ENCODE measurements around the gene CFAP97. TPM values are rescaled to one million over a fixed set of nuclear protein-coding genes. Genes with fewer than 3 reads are reported as not detected.
A peak's percentile ranks its signal among the peaks of the same experiment; 100 is the strongest.

CFAP97 gene
- total and polyA plus RNA-seq, 7 donors = 3.0 to 20.3 (median 10.1) TPM

DNA sequence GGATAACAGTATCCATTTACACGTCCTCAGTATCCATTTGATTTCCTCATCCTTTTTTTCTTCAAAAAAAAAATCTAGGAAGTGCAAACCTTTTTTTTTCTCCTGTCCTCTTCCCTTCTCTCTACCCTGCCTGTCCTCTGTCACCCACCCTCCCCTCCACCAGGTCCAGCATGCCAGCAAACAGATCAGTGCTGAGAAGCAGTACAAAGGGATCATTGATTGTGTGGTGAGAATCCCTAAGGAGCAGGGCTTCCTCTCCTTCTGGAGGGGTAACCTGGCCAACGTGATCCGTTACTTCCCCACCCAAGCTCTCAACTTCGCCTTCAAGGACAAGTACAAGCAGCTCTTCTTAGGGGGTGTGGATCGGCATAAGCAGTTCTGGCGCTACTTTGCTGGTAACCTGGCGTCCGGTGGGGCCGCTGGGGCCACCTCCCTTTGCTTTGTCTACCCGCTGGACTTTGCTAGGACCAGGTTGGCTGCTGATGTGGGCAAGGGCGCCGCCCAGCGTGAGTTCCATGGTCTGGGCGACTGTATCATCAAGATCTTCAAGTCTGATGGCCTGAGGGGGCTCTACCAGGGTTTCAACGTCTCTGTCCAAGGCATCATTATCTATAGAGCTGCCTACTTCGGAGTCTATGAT is 59.1 kb downstream of the CFAP97 start:
- 35 to 47% (median 45%) methylated on average over 16 of the region's 16 CpGs for WGBS, 3 donors
- H3K4me3 ChIP-seq = peak overlapping the region; percentile 72
- intact Hi-C loops (cut with DNase I) = loop anchor here (5.0 to 10.0 kb wide), 3 partner anchors 38 to 340 kb away; partner anchors contain the start of genes ANKRD37 (in 1 of the 2) and LRP2BP (in 1 of the 2)
- TF ChIP-seq, protein P1, sequence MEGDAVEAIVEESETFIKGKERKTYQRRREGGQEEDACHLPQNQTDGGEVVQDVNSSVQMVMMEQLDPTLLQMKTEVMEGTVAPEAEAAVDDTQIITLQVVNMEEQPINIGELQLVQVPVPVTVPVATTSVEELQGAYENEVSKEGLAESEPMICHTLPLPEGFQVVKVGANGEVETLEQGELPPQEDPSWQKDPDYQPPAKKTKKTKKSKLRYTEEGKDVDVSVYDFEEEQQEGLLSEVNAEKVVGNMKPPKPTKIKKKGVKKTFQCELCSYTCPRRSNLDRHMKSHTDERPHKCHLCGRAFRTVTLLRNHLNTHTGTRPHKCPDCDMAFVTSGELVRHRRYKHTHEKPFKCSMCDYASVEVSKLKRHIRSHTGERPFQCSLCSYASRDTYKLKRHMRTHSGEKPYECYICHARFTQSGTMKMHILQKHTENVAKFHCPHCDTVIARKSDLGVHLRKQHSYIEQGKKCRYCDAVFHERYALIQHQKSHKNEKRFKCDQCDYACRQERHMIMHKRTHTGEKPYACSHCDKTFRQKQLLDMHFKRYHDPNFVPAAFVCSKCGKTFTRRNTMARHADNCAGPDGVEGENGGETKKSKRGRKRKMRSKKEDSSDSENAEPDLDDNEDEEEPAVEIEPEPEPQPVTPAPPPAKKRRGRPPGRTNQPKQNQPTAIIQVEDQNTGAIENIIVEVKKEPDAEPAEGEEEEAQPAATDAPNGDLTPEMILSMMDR (IDR thresholded peaks at IDR 0.05) = peak; percentile 16
- H3K4me1 ChIP-seq = peaks cover 51% of the 10 kb centered on the region
- H3K27me3 ChIP-seq (ENCODE audit: insufficient read depth in 3 of 3, low read length in 2 of 3) = no peaks in the 10 kb centered on the region
- no peaks in the 10 kb centered on the region for H3K9me3 ChIP-seq
- DNase-seq = peak; percentile 23 to 62
- peaks cover 0 to 41% of the 10 kb centered on the region in 2 donors for H3K36me3 ChIP-seq (ENCODE audit: insufficient read depth in 1 of 2, low read depth in 1 of 2)
- ATAC-seq = peak in 1 of 4 donors; percentile 4
- peak overlapping the region; percentile 91 for H3K27ac ChIP-seq

DNA sequence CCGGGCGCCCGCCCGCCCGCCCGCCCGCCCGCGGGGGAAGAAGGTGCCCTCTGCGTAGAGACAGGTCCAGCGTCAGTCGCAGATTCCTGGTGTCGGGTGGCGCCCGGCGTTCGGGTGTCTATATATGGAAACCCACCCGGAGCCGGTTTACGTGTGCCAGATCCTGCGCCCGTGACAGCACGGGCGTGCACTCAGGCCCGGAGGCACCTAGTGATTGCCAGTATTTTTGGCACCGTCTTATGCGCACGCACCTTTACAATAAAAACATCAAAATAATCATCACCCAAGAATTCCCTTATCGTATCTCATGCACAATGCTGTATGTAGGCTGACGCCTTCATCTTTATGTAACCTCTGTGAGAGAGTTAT is 60.2 kb downstream of the CFAP97 start:
- Histone ChIP-seq H3K27me3 (ENCODE audit: insufficient read depth in 3 of 3, low read length in 2 of 3) (no peaks in the 10 kb centered on the region), H3K4me3 (peak overlapping the region; percentile 72), H3K27ac (peak overlapping the region; percentile 91), H3K9me3 (no peaks in the 10 kb centered on the region), H3K4me1 (peaks cover 59% of the 10 kb centered on the region), H3K36me3 (ENCODE audit: insufficient read depth in 1 of 2, low read depth in 1 of 2) (peaks cover 0 to 40% of the 10 kb centered on the region in 2 donors)
- intact Hi-C loops (cut with DNase I) = loop anchor here in 1 of 2 donors (5.0 to 10.0 kb wide), 2 partner anchors 254 to 339 kb away; partner anchors contain the start of genes ANKRD37 and LRP2BP
- DNase-seq (peak; percentile 80 to 94), ATAC-seq (peak; percentile 62 to 79 (median 76))
- WGBS, 3 donors = 1% methylated on average over 16 to 30 of the region's 30 CpGs
- TF ChIP-seq, protein P1 (IDR thresholded peaks at IDR 0.05) = no peak

DNA sequence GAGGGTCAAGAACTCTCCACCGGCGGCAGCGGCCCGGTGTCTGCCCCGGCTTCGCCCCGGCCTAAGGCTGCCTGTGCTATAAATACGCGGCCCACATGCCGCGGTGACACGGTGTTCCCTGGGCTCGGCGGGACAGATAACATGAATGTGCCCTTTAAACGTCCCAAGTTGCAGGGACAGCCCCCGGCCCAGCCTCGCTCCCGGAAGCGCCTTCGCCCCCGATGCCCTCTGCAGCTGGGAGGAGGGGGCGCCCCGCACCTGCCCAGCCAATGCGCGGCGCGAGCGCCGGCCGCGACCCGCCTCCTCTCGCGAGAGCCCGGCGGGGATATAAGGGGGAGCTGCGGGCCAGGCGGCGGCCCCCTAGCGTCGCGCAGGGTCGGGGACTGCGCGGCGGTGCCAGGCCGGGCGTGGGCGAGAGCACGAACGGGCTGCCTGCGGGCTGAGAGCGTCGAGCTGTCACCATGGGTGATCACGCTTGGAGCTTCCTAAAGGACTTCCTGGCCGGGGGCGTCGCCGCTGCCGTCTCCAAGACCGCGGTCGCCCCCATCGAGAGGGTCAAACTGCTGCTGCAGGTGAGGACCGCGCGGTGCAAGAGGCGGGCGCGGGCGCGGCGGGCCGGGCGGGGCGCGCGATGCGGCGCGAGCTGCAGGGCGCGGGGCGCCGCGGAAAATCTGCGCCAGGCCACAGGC is 60.7 kb downstream of the CFAP97 start, which contains the start of gene SLC25A4:
Gene SLC25A4 (plus strand): TSS at position 355 of the 689 bp plus-strand sequence. CDS start 107 bp downstream, at position 462.
- Histone ChIP-seq H3K9me3 (no peaks in the 10 kb centered on the region), H3K27me3 (ENCODE audit: insufficient read depth in 3 of 3, low read length in 2 of 3) (no peaks in the 10 kb centered on the region), H3K36me3 (ENCODE audit: insufficient read depth in 1 of 2, low read depth in 1 of 2) (peaks cover 0 to 34% of the 10 kb centered on the region in 2 donors), H3K27ac (peak within 1 kb of the TSS; percentile 91), H3K4me3 (peak within 1 kb of the TSS; percentile 72), H3K4me1 (peaks cover 57% of the 10 kb centered on the region)
- DNase-seq (peak; percentile 90 to 95), ATAC-seq (peak; percentile 84 to 88 (median 86))
- WGBS, 3 donors = 0% methylated on average over 55 to 87 of the region's 87 CpGs
- TF ChIP-seq, protein P1 (IDR thresholded peaks at IDR 0.05) = peak; percentile 57
- intact Hi-C loops (cut with DNase I) = loop anchor here in 1 of 2 donors (5.0 to 10.0 kb wide), 2 partner anchors 254 to 338 kb away; partner anchors contain the start of genes ANKRD37 and LRP2BP

DNA sequence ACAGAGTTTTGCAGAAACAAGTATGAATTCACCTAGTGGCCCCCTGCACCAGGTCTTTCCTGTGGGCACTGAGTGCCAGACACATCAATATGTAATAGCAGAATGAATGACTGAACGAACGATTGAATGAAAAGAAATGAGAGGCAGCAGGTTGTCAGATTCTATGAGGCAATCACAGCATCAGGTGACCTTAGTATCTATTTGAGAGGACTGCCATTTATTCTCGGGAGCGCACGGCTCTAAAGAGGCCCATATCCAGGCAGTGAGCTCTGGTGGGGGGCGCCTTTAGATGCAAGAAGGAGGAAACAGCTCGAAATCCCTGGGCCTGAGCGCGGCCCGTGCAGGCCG is 61.3 kb downstream of the CFAP97 start:
- TF ChIP-seq, protein P1 (IDR thresholded peaks at IDR 0.05) = no peak
- no peaks in the 10 kb centered on the region for H3K9me3 ChIP-seq
- peaks cover 56% of the 10 kb centered on the region for H3K4me1 ChIP-seq
- 1 to 9% (median 4%) methylated on average over 10 to 11 of the region's 11 CpGs for WGBS, 3 donors
- intact Hi-C loops (cut with DNase I) = loop anchor here in 1 of 2 donors (5.0 to 10.0 kb wide), 2 partner anchors 255 to 338 kb away; partner anchors contain the start of genes ANKRD37 and LRP2BP
- H3K27me3 ChIP-seq (ENCODE audit: insufficient read depth in 3 of 3, low read length in 2 of 3) = no peaks in the 10 kb centered on the region
- ATAC-seq (peak; percentile 40 to 66 (median 58)), DNase-seq (no peak)
- H3K4me3 ChIP-seq = peak overlapping the region; percentile 72
- peaks cover 0 to 29% of the 10 kb centered on the region in 2 donors for H3K36me3 ChIP-seq (ENCODE audit: insufficient read depth in 1 of 2, low read depth in 1 of 2)
- peak overlapping the region; percentile 91 for H3K27ac ChIP-seq

Data from psoas muscle (tissue), 8 donors.